ENCODE results near the gene CHCHD2.

DNA sequence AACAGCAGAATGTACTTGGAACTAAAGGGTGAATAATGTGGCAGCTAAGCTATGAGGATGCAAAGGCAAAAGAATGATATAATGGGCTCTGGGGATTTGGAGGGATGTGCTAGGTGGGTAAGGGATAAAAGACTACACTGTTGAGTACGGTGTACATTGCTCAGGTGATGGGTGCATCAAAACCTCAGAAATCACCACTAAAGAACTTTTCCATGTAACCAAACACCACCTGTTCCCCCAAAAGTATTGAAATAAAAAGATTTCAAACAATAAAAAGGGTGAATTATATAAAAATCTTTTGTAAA is 1.6 kb upstream of the CHCHD2 start:
- TF ChIP-seq POLR2A (IDR thresholded peaks at IDR 0.05), result no peak
- TF ChIP-seq CTCF (IDR thresholded peaks at IDR 0.05), result no peak

Measured in gastroesophageal sphincter (tissue), 3 donors.